ENCODE results near the gene TRIM44.
"Not testable (repeated sequence)": the region's sequence is repeated elsewhere in the genome, so short reads cannot be mapped to it uniquely, and the experiment has no call there.

TRIM44 gene

GRCh38 chr11:35825386-35825785, 162.8 kb downstream of the TRIM44 start:
- no peak for DNase-seq

- DNase-seq, result no peak
These were observed 163.4 kb downstream of the TRIM44 start for GRCh38 chr11:35826006-35826405.

- DNase-seq, result no peak
These were observed 164.4 kb downstream of the TRIM44 start for GRCh38 chr11:35826949-35827348.

GRCh38 chr11:35836205-35836604, 173.6 kb downstream of the TRIM44 start:
- no peak for DNase-seq

- no peak for DNase-seq
These were observed 175.5 kb downstream of the TRIM44 start for GRCh38 chr11:35838071-35838470.

- DNase-seq, result not testable (repeated sequence)
These were observed 176.3 kb downstream of the TRIM44 start for GRCh38 chr11:35838697-35839367.

GRCh38 chr11:35839368-35840161, 177.0 kb downstream of the TRIM44 start:
- no peak for DNase-seq

- no peak for DNase-seq
These were observed 179.2 kb downstream of the TRIM44 start for GRCh38 chr11:35841733-35842132.

- no peak for DNase-seq
These were observed 180.4 kb downstream of the TRIM44 start for GRCh38 chr11:35842958-35843357.

- no peak for DNase-seq
These were observed 182.0 kb downstream of the TRIM44 start for GRCh38 chr11:35844579-35844978.

GRCh38 chr11:35845860-35846259, 183.3 kb downstream of the TRIM44 start:
- peak; percentile 12 for DNase-seq

- DNase-seq, result no peak
These were observed 184.3 kb downstream of the TRIM44 start for GRCh38 chr11:35846874-35847273.

- no peak for DNase-seq
These were observed 184.9 kb downstream of the TRIM44 start for GRCh38 chr11:35847473-35847872.

- no peak for DNase-seq
These were observed 186.0 kb downstream of the TRIM44 start for GRCh38 chr11:35848616-35849015.

- DNase-seq, result no peak
These were observed 187.6 kb downstream of the TRIM44 start for GRCh38 chr11:35850191-35850590.

GRCh38 chr11:35851342-35851741, 188.8 kb downstream of the TRIM44 start:
- no peak for DNase-seq

- no peak for DNase-seq
These were observed 189.5 kb downstream of the TRIM44 start for GRCh38 chr11:35852056-35852455.

GRCh38 chr11:35853971-35854370, 191.4 kb downstream of the TRIM44 start:
- no peak for DNase-seq

- DNase-seq, result no peak
These were observed 193.1 kb downstream of the TRIM44 start for GRCh38 chr11:35855671-35856070.

GRCh38 chr11:35856259-35856658, 193.7 kb downstream of the TRIM44 start:
- DNase-seq, result no peak

- no peak for DNase-seq
These were observed 194.2 kb downstream of the TRIM44 start for GRCh38 chr11:35856756-35857155.

GRCh38 chr11:35857922-35858321, 195.3 kb downstream of the TRIM44 start:
- DNase-seq, result no peak

- no peak for DNase-seq
These were observed 196.7 kb downstream of the TRIM44 start for GRCh38 chr11:35859301-35859700.

GRCh38 chr11:35860194-35860593, 197.6 kb downstream of the TRIM44 start:
- DNase-seq, result not testable (repeated sequence)
